Mucosa of descending colon (tissue), 3 donors: ENCODE measurements around the gene TTC17. TPM values are rescaled to one million over a fixed set of nuclear protein-coding genes. Genes with fewer than 3 reads are reported as not detected.

Experiments
- ATAC-seq: fragments of 200-7000 bp; cut with Tn5 transposase; one replicate; pipeline ENCODE4 v1.9.1; 2020; ENCODE audit warnings: mild to moderate bottlenecking, moderate library complexity
- DNase-seq, 3 donors: peaks; one replicate each; pipeline ENCODE4 v3.0.0-alpha.2; 2020
- H3K36me3 ChIP-seq: fragments of 200-600 bp; one replicate; pipeline ENCODE4 v1.8.0; 2021; ENCODE audit warnings: low read depth, mild to moderate bottlenecking
- H3K4me1 ChIP-seq: fragments of 200-600 bp; one replicate; pipeline ENCODE4 v1.8.0; 2021; ENCODE audit warnings: low read depth, mild to moderate bottlenecking
- H3K4me3 ChIP-seq: fragments of 200-600 bp; one replicate; pipeline ENCODE4 v1.8.0; 2021; ENCODE audit warnings: mild to moderate bottlenecking
- H3K9me3 ChIP-seq: fragments of 200-600 bp; one replicate; pipeline ENCODE4 v1.8.0; 2021; ENCODE audit warnings: mild to moderate bottlenecking
- intact Hi-C, 2 donors: fragments of 100-400 bp; cut with DNase I in 1 of 2; cut with micrococcal nuclease in 1 of 2; formaldehyde crosslinking; loops; one replicate each; pipeline versions ENCODE4 v1.11.0 to v1.11.1; 2022; cut with DNase I, micrococcal nuclease
- total RNA-seq, 3 donors: library from RNA; stranded (reverse); fragmentation: NEBNext Ultra II Directional in 2 of 3; extraction: Animal tissue kit (Norgen Biotek cat#: 25700) in 2 of 3; gene quantifications; one replicate each; pipeline versions ENCODE4 v1.2.1 to v1.2.4, GENCODE V29; 2021 to 2023
- TF ChIP-seq, protein P1 (sequence below): fragments of 200-600 bp; IDR thresholded peaks from one replicate; pipeline ENCODE4 v1.8.0; 2022; ENCODE audit warnings: antibody characterized with exemption, mild to moderate bottlenecking
- donor health status: DM: no; HTN: no; CAD: no; lungs with moderate emphysema.
- donor health status: DM: no; HTN: no; CAD: no.
- donor health status: DM: no; HTN: yes; CAD: no.

TTC17 gene
- total RNA-seq, 3 donors from 2014 or later: 68.3 to 100 (median 78.7) TPM

DNA sequence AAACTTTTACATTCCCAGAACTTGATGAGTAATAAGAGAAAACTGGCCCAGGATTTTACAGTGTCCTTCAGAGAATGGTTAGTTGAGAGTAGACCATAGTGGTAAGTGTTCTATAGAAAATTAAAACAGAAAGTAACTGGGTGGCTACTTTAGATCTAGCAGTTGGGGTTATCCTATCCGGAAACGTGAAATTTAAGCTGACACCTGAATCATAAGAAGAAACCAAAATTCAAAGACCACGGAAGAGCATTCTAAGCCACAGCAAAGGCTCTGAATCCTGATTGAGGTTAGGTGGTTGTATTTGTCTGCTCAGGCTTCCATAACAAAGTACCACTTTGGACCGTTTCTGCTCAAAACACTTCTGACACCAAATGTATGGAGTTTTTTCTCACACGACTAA lies 34.0 kb downstream of the TTC17 start:
- intact Hi-C loops: no loop called here
- no peak for DNase-seq
- H3K36me3 ChIP-seq: no peaks in the 10 kb centered on the region
- no peaks in the 10 kb centered on the region for H3K4me1 ChIP-seq
- no peak overlapping the region for H3K4me3 ChIP-seq
- H3K9me3 ChIP-seq: no peaks in the 10 kb centered on the region
- TF ChIP-seq, protein P1, sequence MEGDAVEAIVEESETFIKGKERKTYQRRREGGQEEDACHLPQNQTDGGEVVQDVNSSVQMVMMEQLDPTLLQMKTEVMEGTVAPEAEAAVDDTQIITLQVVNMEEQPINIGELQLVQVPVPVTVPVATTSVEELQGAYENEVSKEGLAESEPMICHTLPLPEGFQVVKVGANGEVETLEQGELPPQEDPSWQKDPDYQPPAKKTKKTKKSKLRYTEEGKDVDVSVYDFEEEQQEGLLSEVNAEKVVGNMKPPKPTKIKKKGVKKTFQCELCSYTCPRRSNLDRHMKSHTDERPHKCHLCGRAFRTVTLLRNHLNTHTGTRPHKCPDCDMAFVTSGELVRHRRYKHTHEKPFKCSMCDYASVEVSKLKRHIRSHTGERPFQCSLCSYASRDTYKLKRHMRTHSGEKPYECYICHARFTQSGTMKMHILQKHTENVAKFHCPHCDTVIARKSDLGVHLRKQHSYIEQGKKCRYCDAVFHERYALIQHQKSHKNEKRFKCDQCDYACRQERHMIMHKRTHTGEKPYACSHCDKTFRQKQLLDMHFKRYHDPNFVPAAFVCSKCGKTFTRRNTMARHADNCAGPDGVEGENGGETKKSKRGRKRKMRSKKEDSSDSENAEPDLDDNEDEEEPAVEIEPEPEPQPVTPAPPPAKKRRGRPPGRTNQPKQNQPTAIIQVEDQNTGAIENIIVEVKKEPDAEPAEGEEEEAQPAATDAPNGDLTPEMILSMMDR: no peak
- ATAC-seq: no peak

DNA sequence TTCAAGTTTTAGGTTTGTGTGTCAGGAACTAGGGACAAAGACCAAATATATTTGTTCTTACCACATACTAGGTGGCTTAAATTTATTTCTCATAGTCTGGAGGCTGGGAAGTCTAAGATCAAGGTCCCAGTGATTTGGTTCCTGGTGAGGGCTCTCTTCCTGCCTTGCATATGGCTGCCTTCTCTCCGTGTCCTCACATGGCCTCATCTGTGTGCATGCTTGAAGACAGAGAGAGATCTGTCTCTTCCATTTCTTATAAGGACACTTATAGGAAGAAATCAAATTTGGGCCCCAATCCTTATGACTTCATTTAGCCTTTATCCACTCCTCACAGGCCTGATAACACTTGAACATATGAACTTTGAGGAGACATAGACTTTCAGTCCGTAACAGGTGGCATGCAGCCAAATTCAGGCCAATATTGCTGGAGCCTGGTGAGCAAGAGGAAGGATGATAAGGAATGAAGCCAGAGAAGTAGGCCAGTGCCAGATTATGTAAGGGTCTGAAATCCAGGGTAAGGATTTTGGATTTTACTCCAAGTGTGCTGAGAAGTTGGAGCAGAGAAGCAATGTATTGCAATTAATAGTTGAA lies 35.1 kb downstream of the TTC17 start:
- no peak for ATAC-seq
- intact Hi-C loops: no loop called here
- no peaks in the 10 kb centered on the region for H3K4me1 ChIP-seq

DNA sequence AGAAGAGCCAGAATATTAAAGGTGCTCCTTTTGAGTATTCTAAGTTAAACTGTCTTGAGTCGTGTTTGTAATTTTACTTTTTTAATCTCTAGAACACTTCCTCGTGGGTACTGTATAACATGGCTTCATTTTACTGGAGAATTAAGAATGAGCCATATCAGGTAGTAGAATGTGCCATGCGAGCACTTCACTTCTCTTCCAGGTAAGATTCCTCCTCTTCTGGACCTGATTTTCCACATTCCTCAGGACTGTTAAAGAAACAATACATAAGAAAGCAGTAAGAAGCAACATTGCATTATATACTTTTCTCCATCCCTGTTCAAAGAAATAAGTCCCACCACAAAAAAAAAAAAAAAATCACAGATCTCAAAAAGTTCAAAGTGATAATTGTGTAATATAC lies 37.9 kb downstream of the TTC17 start:
- intact Hi-C loops: no loop called here
- ATAC-seq (no peak), DNase-seq (no peak)
- TF ChIP-seq, protein P1: no peak
- H3K4me1 ChIP-seq: no peaks in the 10 kb centered on the region
- H3K36me3 ChIP-seq: no peaks in the 10 kb centered on the region
- H3K4me3 ChIP-seq: no peak overlapping the region
- no peaks in the 10 kb centered on the region for H3K9me3 ChIP-seq

More for the DNA sequence above, 35.1 kb downstream of the TTC17 start:
- TF ChIP-seq, protein P1: no peak
- Histone ChIP-seq H3K4me3 (no peak overlapping the region), H3K9me3 (no peaks in the 10 kb centered on the region), H3K36me3 (no peaks in the 10 kb centered on the region)
- peak in 1 of 3 donors; percentile 26 for DNase-seq

DNA sequence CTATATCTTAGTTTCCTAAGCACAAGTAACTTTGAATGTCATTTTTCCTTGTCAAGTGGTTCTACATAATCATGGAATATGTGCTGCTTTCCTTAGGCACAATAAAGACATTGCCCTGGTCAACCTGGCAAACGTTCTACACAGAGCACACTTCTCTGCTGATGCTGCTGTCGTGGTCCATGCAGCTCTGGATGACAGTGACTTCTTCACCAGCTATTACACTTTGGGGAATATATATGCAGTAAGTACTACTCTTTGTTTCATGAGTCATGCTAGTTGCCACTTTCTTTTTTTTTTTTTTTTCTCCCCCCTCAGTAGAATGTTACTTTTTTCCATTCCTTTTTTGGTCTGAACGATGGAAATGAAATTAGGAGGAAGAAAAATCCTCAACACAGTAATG lies 38.5 kb downstream of the TTC17 start:
- no peaks in the 10 kb centered on the region for H3K36me3 ChIP-seq
- ATAC-seq: no peak
- no peaks in the 10 kb centered on the region for H3K9me3 ChIP-seq
- H3K4me1 ChIP-seq: no peaks in the 10 kb centered on the region
- intact Hi-C loops: no loop called here
- H3K4me3 ChIP-seq: no peak overlapping the region
- TF ChIP-seq, protein P1: no peak
- DNase-seq: no peak

DNA sequence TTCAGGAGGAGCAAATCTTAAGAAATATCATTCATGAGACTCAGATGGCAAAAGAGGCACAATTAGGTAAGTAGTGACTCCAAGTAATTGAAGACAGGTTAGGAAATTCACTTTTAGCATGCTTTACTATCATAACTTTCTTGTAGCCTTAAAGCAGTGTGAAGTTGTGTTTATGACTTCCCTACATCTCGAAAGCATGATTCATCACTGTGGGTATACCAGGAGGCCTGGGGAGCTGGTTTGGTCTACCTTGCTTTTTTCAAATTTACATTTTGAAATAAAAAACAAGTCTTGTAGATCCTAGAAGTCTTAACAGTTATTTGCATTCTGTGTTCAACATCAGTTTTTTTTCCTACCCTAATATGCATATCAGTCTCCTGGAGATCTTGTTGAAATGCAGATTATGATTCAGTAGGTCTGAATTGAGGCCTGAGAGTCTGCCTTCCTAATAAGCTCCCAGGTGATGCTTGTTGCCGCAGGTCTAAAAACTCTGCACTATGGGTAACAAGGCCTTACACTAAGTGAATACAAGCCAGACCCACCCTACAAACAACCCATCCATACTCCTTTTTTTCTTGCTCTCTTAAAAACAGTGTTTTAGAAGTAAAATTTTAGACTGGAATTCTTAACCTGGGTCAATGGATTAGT lies 41.4 kb downstream of the TTC17 start:
- H3K36me3 ChIP-seq: no peaks in the 10 kb centered on the region
- H3K4me1 ChIP-seq: no peaks in the 10 kb centered on the region
- TF ChIP-seq, protein P1: no peak
- intact Hi-C loops: no loop called here
- ATAC-seq (no peak), DNase-seq (no peak)
- H3K9me3 ChIP-seq: no peaks in the 10 kb centered on the region
- no peak overlapping the region for H3K4me3 ChIP-seq
